Right ventricle myocardium superior (tissue), 1 donor: ENCODE measurements around the gene PTPN7. TPM values are rescaled to one million over a fixed set of nuclear protein-coding genes. Genes with fewer than 3 reads are reported as not detected.
"Not testable (repeated sequence)": the region's sequence is repeated elsewhere in the genome, so short reads cannot be mapped to it uniquely, and the experiment has no call there.

Experiments
- ATAC-seq: fragments of 200-7000 bp; cut with Tn5 transposase; one replicate; pipeline ENCODE4 v1.9.1; 2020; ENCODE audit warnings: mild to moderate bottlenecking; ENCODE audit not compliant: poor library complexity
- DNase-seq: peaks from one replicate; pipeline ENCODE4 v3.0.0-alpha.2; 2020
- intact Hi-C: fragments of 100-400 bp; cut with DNase I; formaldehyde crosslinking; loops from one replicate; pipeline ENCODE4 v1.11.2; 2022
- total RNA-seq: library from RNA; stranded (reverse); fragmentation: NEBNext Ultra II Directional; extraction: Animal tissue kit (Norgen Biotek cat#: 25700); gene quantifications from one replicate; pipeline ENCODE4 v1.2.1, GENCODE V29; 2021
- donor health status: DM: no; HTN: yes; CAD: no; lungs with severe emphysema.

The PTPN7 gene
- total RNA-seq, 1 donor from 2014 or later, result 0.27 TPM

DNA sequence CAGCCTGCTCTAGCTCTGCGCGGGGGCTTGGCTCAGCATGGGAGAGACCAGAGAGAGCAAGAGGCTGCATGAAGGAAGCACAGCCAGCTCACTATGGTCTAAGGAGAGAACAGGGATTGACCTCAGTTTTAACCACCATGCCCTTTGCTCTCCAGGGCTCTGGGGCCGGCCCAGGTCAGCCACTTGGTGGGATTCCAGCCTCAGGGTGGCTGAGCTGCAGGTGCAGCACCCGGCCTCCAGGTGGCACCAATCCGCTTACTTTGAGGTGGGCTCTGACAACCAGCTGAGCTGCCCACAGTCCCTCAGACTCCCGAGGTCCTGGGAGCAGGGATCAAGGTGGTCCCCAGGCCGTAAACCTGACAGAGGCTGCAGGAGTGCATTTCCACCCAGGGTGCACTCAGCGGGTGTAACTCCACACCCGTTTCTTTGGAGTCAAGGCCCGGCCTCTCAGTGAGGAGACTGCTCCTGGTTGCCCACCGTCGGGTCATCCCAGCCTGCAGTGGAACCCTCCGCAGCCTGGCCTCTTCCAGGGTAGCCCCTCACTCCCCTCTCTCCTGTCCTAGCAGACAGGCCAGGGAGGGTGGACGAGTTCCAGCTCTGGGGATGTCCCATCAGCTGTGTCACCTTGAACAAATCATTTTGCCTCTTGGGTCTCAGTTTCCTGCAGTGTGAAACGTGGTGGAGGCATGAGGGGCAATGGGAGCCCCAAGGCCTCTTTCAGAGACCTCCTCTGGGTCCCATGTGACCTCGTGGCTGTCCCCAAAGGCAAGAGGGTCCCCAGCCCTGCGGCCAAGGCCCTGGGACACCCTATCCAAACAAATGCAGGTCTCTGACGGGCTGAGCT is 32.6 kb upstream of the PTPN7 start:
- peak; percentile 81 for ATAC-seq
- intact Hi-C loops, result no loop called here
- DNase-seq, result peak; percentile 76

DNA sequence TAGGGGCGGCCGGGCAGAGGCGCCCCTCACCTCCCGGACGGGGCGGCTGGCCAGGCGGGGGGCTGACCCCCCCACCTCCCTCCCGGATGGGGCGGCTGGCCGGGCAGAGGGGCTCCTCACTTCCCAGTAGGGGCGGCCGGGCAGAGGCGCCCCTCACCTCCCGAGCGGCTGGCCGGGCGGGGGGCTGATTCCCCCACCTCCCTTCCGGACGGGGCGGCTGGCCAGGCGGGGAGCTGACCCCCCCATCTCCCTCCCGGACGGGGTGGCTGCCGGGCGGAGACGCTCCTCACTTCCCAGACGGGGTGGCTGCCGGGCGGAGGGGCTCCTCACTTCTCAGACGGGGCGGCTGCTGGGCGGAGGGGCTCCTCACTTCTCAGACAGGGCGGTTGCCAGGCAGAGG is 31.0 kb upstream of the PTPN7 start:
- intact Hi-C loops, ATAC-seq, DNase-seq: not testable (repeated sequence)

DNA sequence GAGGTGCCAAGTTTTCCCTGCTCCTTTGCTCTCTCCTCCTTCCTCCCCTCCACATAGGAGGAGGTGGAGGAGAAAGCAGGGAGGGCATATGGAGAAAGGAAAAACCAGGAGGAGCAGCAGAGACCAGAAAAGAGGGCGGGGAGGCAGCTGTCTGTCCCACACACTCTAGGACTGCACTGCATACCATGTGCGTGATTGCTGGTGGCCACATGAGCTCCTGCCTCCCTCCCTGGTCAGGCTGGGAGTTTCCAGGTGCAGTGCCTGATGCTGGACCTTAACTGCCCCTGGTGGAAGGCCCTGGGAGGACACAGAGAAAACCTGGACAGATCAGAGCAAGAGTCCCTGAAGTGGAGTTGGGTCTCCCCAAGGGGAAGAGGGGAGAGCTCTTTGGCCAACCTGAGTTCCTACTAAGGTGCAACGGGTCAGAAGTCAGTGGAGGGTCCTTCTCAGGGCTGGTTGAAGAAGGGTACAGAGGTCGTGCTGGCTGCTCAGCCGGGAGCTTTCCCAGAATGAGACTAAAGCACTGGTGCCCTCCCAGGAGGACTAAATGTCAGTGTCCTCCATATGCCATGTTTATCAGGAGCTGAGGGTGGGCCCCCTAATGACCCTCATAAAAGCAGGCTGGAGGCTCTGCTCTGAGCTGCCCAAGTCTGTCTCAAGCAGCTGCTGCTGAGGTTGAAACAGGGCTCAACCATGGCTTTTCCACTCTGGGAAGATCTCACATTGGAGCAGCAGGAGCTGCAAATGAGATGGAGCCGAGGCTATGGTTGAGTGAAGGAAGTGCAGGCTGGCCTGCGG is 29.7 kb upstream of the PTPN7 start:
- no peak for DNase-seq
- no peak for ATAC-seq
- intact Hi-C loops, result loop anchor here (5.0 kb wide), 2 partner anchors 127 to 527 kb away; no protein-coding TSS in a partner anchor

GRCh38 chr1:202189001-202189790 is 28.8 kb upstream of the PTPN7 start:
- intact Hi-C loops, result loop anchor here (5.0 kb wide), 2 partner anchors 128 to 528 kb away; no protein-coding TSS in a partner anchor
- peak; percentile 86 for DNase-seq

DNA sequence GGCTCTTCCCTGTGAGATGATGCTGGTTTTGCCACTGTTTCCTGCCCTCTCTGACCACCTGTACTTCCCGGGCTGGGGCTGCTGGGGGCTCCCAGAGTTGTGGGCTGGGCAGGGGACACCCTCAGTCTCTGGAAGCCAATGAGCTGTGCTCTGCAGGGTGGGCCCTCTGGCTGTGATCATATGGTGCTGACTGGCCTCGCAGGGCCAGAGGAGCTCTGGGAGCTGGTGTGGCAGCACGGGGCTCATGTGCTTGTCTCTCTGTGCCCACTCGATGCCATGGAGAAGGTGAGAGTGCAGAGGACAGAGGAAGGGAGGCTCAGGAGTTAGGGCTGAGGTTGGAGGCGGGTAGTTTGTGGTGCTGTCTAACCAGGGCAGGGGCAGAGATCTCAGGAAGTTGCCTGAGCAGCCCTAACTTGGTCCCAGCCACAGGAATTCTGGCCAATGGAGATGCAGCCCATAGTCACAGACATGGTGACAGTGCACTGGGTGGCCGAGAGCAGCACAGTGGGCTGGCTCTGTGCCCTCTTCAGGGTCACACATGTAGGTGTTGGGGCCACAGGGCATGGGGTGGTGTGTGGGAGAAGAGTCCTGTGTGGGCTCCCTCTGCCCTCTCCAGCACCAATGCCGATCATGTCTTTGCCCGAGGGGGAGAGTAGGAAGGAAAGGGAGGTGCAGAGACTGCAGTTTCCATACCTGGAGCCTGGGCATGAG is 27.4 kb upstream of the PTPN7 start:
- intact Hi-C loops, result loop anchor here (5.0 kb wide), 2 partner anchors 129 to 529 kb away; no protein-coding TSS in a partner anchor
- no peak for DNase-seq
- ATAC-seq, result no peak

More at GRCh38 chr1:202189001-202189790, 28.8 kb upstream of the PTPN7 start:
- ATAC-seq, result peak; percentile 81

DNA sequence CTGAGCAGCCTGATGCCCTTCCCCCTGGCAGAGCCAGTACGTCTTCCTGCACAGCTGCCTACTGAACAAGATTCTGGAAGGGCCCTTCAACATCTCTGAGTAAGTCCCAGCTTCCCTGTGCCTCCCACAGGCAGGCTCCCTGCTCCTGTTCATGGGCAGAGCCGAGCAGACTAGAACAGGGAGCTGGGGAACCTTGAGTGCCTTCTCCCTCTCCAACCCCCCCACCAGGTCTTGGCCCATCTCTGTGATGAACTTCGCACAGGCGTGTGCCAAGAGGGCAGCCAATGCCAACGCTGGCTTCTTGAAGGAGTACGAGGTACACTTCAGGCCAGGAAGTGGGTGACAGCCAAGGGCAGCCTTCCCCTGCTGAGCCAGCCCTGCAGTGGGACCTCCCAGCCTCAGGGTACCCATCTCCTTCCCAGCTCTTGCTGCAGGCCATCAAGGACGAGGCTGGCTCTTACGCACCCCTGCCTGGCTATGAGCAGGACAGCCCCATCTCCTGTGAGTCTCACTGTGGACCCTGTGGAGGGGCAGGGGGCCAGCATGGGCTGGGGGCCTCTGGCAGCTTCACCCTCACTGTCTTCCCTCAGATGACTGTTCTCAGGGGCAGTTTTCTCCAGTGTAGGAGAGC is 26.8 kb upstream of the PTPN7 start:
- DNase-seq (no peak), ATAC-seq (no peak)
- intact Hi-C loops, result loop anchor here (5.0 kb wide), 2 partner anchors 130 to 530 kb away; no protein-coding TSS in a partner anchor

GRCh38 chr1:202186327-202186726 is 25.9 kb upstream of the PTPN7 start:
- intact Hi-C loops, result loop anchor here (5.0 kb wide), 2 partner anchors 131 to 531 kb away; no protein-coding TSS in a partner anchor

DNA sequence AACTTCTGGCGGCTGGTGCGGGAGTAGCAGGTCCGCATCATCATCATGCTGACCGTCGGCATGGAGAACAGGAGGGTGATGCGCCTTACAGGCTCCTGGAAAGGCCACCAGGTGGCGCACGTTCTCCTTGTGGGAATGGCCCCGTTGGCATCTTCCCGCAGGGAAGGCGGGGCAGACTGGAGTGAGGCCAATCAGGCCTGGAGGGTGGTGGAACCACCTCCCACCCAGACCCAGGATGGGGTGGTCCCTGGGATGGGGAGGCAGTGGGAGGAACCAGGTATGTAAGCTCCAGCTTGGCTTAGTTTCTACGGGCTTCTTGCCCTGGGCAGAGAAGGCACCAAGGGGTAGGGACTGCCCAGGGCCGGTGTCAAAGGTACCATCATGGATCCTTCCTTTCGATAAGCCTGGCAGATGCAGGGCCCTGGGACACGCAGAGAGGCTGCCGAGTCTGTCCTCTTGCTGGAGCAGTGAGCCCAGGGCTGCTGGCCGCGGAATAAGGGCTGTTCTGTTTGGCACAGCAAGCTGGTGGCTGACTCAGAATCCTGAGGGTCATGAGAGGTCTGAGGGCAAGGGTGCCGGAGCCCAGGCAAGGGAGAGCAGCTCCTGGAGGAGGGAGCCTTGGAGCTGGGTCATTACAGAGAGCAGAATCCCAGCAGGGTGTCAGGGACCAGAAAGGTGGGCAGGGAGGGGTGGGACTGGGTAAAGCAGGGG is 24.5 kb upstream of the PTPN7 start:
- ATAC-seq (peak; percentile 67), DNase-seq (peak; percentile 90)
- intact Hi-C loops, result loop anchor here (5.0 kb wide), 2 partner anchors 132 to 532 kb away; no protein-coding TSS in a partner anchor

More at GRCh38 chr1:202186327-202186726, 25.9 kb upstream of the PTPN7 start:
- ATAC-seq (no peak), DNase-seq (no peak)

- no peak for ATAC-seq
- no peak for DNase-seq
- intact Hi-C loops, result no loop called here
These were observed 21.9 kb upstream of the PTPN7 start for GRCh38 chr1:202182040-202182877.

- intact Hi-C loops, result no loop called here
- no peak for DNase-seq
- ATAC-seq, result no peak
These were observed 21.2 kb upstream of the PTPN7 start for GRCh38 chr1:202181586-202181985.

GRCh38 chr1:202180751-202181139 is 20.3 kb upstream of the PTPN7 start:
- DNase-seq, intact Hi-C loops, ATAC-seq: not testable (repeated sequence)

DNA sequence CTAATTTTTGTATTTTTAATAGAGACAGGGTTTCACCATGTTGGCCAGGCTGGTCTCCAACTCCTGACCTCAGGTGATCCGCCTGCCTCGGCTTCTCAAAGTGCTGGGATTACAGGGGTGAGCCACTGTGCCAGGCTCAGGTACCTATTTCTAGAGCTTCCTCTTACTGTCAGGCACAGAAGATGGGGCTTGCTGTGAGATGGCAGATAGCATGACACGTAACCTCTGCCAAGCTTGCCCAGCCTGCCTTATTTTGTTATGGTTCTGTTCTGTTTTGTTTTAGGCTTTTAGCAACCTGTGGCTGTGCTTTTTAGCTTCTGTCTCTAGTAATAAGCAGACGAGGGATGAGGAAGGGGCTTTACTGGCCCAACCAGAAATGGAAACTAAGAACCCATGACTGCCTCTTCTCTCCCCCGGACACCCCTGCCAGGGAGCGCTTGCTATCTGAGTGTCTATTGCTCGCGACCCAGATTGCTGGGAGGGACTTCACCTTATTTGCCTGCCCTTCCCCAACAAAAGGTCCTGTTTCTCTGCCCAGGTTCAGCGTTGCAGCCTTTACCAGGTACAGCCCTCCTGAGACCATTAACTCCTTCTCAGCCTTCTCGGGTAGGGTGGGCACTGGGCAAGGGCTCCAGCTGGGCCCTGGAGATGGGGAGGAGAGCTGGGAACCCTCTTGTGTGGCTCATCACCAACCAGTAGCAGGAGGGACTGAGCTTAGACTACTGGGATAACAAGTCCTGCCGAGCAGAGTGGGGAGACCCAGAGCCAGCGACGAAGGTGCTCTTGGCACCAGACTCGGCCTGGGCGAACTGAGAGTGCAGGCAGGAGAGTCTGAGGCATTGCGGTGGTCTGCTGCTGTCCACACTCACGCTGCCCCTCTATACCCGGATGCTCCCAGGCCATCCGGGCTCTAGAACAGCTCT is 19.7 kb upstream of the PTPN7 start:
- intact Hi-C loops, result no loop called here
- DNase-seq (no peak), ATAC-seq (no peak)

DNA sequence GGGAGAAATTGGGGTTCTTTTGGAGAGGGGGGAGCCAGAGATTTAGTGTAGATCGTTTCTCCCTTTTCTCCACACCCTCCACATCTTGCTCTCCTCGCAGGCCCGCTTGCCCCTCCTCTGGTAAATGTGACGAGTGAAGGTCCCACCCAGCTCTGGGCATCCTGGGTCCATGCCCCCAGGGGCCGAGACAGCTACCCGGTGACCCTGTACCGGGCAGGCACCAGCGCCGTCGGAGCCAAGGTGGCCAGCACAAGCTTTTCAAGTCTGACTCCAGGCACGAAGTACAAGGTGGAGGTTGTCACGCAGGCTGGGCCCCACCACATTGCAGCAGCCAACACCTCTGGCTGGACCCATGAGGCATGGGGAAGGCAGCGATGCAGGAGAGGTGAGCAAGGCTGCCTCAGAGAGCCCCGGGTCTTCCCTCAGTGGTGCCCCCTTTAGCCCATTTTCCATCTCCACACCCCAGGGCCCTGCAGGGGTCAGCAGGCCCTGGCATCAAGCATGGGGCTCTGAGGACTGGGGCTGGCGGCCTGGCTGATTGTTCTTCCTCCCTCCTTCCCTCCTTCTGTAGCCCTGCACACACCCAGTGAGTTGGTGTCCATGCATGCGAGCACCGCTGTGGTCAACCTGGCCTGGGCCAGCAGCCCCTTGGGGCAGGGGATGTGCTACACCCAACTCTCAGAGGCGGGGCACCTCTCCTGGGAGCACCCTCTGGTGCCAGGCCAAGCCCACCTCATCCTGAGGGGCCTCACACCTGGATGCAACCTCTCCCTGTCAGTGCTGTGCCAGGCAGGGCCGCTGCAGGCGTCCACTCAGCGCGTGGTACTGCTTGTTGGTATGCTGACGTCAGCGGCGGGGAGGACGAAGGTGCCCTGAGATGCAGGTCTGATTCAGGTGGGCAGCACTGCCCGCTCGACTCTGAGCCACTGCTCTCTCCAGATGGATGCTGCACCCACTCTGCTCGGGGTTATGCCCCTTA is 16.8 kb upstream of the PTPN7 start:
- intact Hi-C loops, result no loop called here
- DNase-seq (no peak), ATAC-seq (no peak)

GRCh38 chr1:202173993-202174392 is 13.6 kb upstream of the PTPN7 start:
- intact Hi-C loops, result no loop called here
- ATAC-seq (no peak), DNase-seq (no peak)
